Mesenteric fat pad (tissue), 1 donor: ENCODE results near the gene MKS1. TPM values are rescaled to one million over a fixed set of nuclear protein-coding genes. Genes with fewer than 3 reads are reported as not detected.

Experiments used
- DNase-seq: peaks from one replicate; pipeline ENCODE4 v3.0.0-alpha.2; 2020; ENCODE audit warnings: low spot score
- total RNA-seq: library from RNA; stranded (reverse); fragmentation: NEBNext Ultra II Directional; extraction: Animal tissue kit (Norgen Biotek cat#: 25700); gene quantifications from one replicate; pipeline ENCODE4 v1.2.1, GENCODE V29; 2021
- donor health status: DM: yes; HTN: yes; CAD: no.

Gene MKS1
- total RNA-seq, 1 donor from 2014 or later: 9.6 TPM

- no peak for DNase-seq
Measured at GRCh38 chr17:58204796-58205195, 14.3 kb downstream of the MKS1 start.

GRCh38 chr17:58202859-58203258 lies 16.2 kb downstream of the MKS1 start:
- DNase-seq: no peak

GRCh38 chr17:58200024-58200633 lies 18.9 kb downstream of the MKS1 start:
- no peak for DNase-seq

- DNase-seq: no peak
Measured at GRCh38 chr17:58196610-58197009, 22.4 kb downstream of the MKS1 start.

GRCh38 chr17:58195518-58196123 lies 23.4 kb downstream of the MKS1 start:
- no peak for DNase-seq

GRCh38 chr17:58193641-58194255 lies 25.3 kb downstream of the MKS1 start:
- DNase-seq: no peak

- no peak for DNase-seq
Measured at GRCh38 chr17:58192612-58193011, 26.4 kb downstream of the MKS1 start, which contains the start of gene EPX. Gene EPX (plus strand): TSS chr17:58192726. CDS start chr17:58192847, 121 bp downstream.

GRCh38 chr17:58191241-58191896 lies 27.7 kb downstream of the MKS1 start:
- no peak for DNase-seq

GRCh38 chr17:58189436-58190146 lies 29.5 kb downstream of the MKS1 start:
- no peak for DNase-seq

GRCh38 chr17:58187675-58188074 lies 31.4 kb downstream of the MKS1 start:
- no peak for DNase-seq

GRCh38 chr17:58187063-58187462 lies 32.0 kb downstream of the MKS1 start:
- no peak for DNase-seq

- no peak for DNase-seq
Measured at GRCh38 chr17:58186591-58186990, 32.5 kb downstream of the MKS1 start.

GRCh38 chr17:58184986-58185761 lies 33.9 kb downstream of the MKS1 start:
- no peak for DNase-seq

- DNase-seq: no peak
Measured at GRCh38 chr17:58184308-58184985, 34.6 kb downstream of the MKS1 start.

GRCh38 chr17:58183514-58183913 lies 35.5 kb downstream of the MKS1 start:
- no peak for DNase-seq

- DNase-seq: no peak
Measured at GRCh38 chr17:58181796-58182195, 37.3 kb downstream of the MKS1 start.

GRCh38 chr17:58176200-58176599 lies 42.9 kb downstream of the MKS1 start:
- no peak for DNase-seq

- DNase-seq: no peak
Measured at GRCh38 chr17:58174871-58175270, 44.2 kb downstream of the MKS1 start.

- DNase-seq: no peak
Measured at GRCh38 chr17:58172369-58173071, 46.5 kb downstream of the MKS1 start.

- DNase-seq: no peak
Measured at GRCh38 chr17:58170622-58171021, 48.4 kb downstream of the MKS1 start.
